ENCODE measurements around the gene LDB2. TPM values are rescaled to one million over a fixed set of nuclear protein-coding genes. Genes with fewer than 3 reads are reported as not detected.
A peak's percentile ranks its signal among the peaks of the same experiment; 100 is the strongest.

LDB2 gene
- total RNA-seq, 1 donor from 2014 or later: 4.9 TPM

- no peaks in the 10 kb centered on the region for H3K36me3 ChIP-seq (ENCODE audit: insufficient read depth, low read length)
- no peak overlapping the region for H3K4me3 Mint-ChIP-seq (ENCODE audit: unreplicated experiment)
- no peaks in the 10 kb centered on the region for H3K9me3 ChIP-seq (ENCODE audit: insufficient read depth, low read depth, low read length)
- H3K27ac Mint-ChIP-seq (ENCODE audit: unreplicated experiment): no peak overlapping the region
- no peak overlapping the region for H2AFZ ChIP-seq (ENCODE audit: low read depth, low read length)
- H3K4me3 ChIP-seq (ENCODE audit: insufficient read depth, low read depth, low read length): no peak overlapping the region
- H3K4me2 ChIP-seq (ENCODE audit: low read length): no peak overlapping the region
- TF ChIP-seq CTCF (IDR thresholded peaks at IDR 0.05; ENCODE audit: insufficient read depth, low read depth, low read length) (no peak), EZH2 (IDR thresholded peaks at IDR 0.05; ENCODE audit: insufficient read depth, low read length) (no peak)
- H3K9me3 Mint-ChIP-seq (ENCODE audit: unreplicated experiment): no peaks in the 10 kb centered on the region
- no peak overlapping the region for H3K9ac ChIP-seq (ENCODE audit: low read length)
- H3K4me1 ChIP-seq (ENCODE audit: insufficient read depth, low read length): no peaks in the 10 kb centered on the region
- no peaks in the 10 kb centered on the region for H3K27me3 ChIP-seq (ENCODE audit: insufficient read depth, low read length)
- no peak for DNase-seq (ENCODE audit: low read depth)
- H3K27me3 Mint-ChIP-seq (ENCODE audit: low read depth, unreplicated experiment): peaks cover 2% of the 10 kb centered on the region
- no peaks in the 10 kb centered on the region for H3K79me2 ChIP-seq (ENCODE audit: insufficient read depth, low read length)
- no peaks in the 10 kb centered on the region for H3K36me3 Mint-ChIP-seq (ENCODE audit: low read depth, unreplicated experiment)
- peaks cover 4% of the 10 kb centered on the region for H3K4me1 Mint-ChIP-seq (ENCODE audit: low read depth, unreplicated experiment)
- FAIRE-seq: no peak
- no peaks in the 10 kb centered on the region for H4K20me1 ChIP-seq (ENCODE audit: insufficient read depth, low read length)
- no peak overlapping the region for H3K27ac ChIP-seq (ENCODE audit: low read depth, low read length)
Measured at GRCh38 chr4:16642897-16643296, 255.5 kb downstream of the LDB2 start.

GRCh38 chr4:16641971-16642370 is 256.5 kb downstream of the LDB2 start:
- TF ChIP-seq CTCF (IDR thresholded peaks at IDR 0.05; ENCODE audit: insufficient read depth, low read depth, low read length) (no peak), EZH2 (IDR thresholded peaks at IDR 0.05; ENCODE audit: insufficient read depth, low read length) (no peak)
- H3K79me2 ChIP-seq (ENCODE audit: insufficient read depth, low read length): no peaks in the 10 kb centered on the region
- H3K4me3 ChIP-seq (ENCODE audit: insufficient read depth, low read depth, low read length): no peak overlapping the region
- H3K27me3 Mint-ChIP-seq (ENCODE audit: low read depth, unreplicated experiment): peaks cover 2% of the 10 kb centered on the region
- H3K9me3 ChIP-seq (ENCODE audit: insufficient read depth, low read depth, low read length): no peaks in the 10 kb centered on the region
- H3K4me3 Mint-ChIP-seq (ENCODE audit: unreplicated experiment): no peak overlapping the region
- H3K36me3 Mint-ChIP-seq (ENCODE audit: low read depth, unreplicated experiment): no peaks in the 10 kb centered on the region
- H3K4me1 Mint-ChIP-seq (ENCODE audit: low read depth, unreplicated experiment): peaks cover 4% of the 10 kb centered on the region
- H3K36me3 ChIP-seq (ENCODE audit: insufficient read depth, low read length): no peaks in the 10 kb centered on the region
- H3K4me2 ChIP-seq (ENCODE audit: low read length): no peak overlapping the region
- no peak overlapping the region for H3K27ac ChIP-seq (ENCODE audit: low read depth, low read length)
- H4K20me1 ChIP-seq (ENCODE audit: insufficient read depth, low read length): no peaks in the 10 kb centered on the region
- no peak overlapping the region for H3K27ac Mint-ChIP-seq (ENCODE audit: unreplicated experiment)
- FAIRE-seq (no peak), DNase-seq (ENCODE audit: low read depth) (peak; percentile 71)
- H2AFZ ChIP-seq (ENCODE audit: low read depth, low read length): no peak overlapping the region
- H3K27me3 ChIP-seq (ENCODE audit: insufficient read depth, low read length): no peaks in the 10 kb centered on the region
- H3K9ac ChIP-seq (ENCODE audit: low read length): no peak overlapping the region
- no peaks in the 10 kb centered on the region for H3K4me1 ChIP-seq (ENCODE audit: insufficient read depth, low read length)
- no peaks in the 10 kb centered on the region for H3K9me3 Mint-ChIP-seq (ENCODE audit: unreplicated experiment)

- Histone ChIP-seq H3K4me2 (ENCODE audit: low read length) (no peak overlapping the region), H4K20me1 (ENCODE audit: insufficient read depth, low read length) (no peaks in the 10 kb centered on the region), H3K79me2 (ENCODE audit: insufficient read depth, low read length) (no peaks in the 10 kb centered on the region), H3K27ac (ENCODE audit: low read depth, low read length) (no peak overlapping the region), H3K9ac (ENCODE audit: low read length) (no peak overlapping the region), H3K27me3 (ENCODE audit: insufficient read depth, low read length) (no peaks in the 10 kb centered on the region), H3K4me1 (ENCODE audit: insufficient read depth, low read length) (no peaks in the 10 kb centered on the region), H3K9me3 (ENCODE audit: insufficient read depth, low read depth, low read length) (no peaks in the 10 kb centered on the region), H3K36me3 (ENCODE audit: insufficient read depth, low read length) (no peaks in the 10 kb centered on the region), H2AFZ (ENCODE audit: low read depth, low read length) (no peak overlapping the region), H3K4me3 (ENCODE audit: insufficient read depth, low read depth, low read length) (no peak overlapping the region)
- Mint-ChIP-seq H3K27me3 (ENCODE audit: low read depth, unreplicated experiment) (peaks cover 2% of the 10 kb centered on the region), H3K4me3 (ENCODE audit: unreplicated experiment) (no peak overlapping the region), H3K27ac (ENCODE audit: unreplicated experiment) (no peak overlapping the region), H3K9me3 (ENCODE audit: unreplicated experiment) (no peaks in the 10 kb centered on the region), H3K36me3 (ENCODE audit: low read depth, unreplicated experiment) (no peaks in the 10 kb centered on the region), H3K4me1 (ENCODE audit: low read depth, unreplicated experiment) (peaks cover 2% of the 10 kb centered on the region)
- DNase-seq (ENCODE audit: low read depth) (peak; percentile 62), FAIRE-seq (no peak)
- TF ChIP-seq CTCF (IDR thresholded peaks at IDR 0.05; ENCODE audit: insufficient read depth, low read depth, low read length) (no peak), EZH2 (IDR thresholded peaks at IDR 0.05; ENCODE audit: insufficient read depth, low read length) (no peak)
Measured at GRCh38 chr4:16636912-16637630, 261.4 kb downstream of the LDB2 start.

Data from astrocyte (in vitro differentiated cells and primary cell).